Measurements from ENCODE around the gene METTL16.
A peak's percentile ranks its signal among the peaks of the same experiment; 100 is the strongest.
"Not testable (repeated sequence)": the region's sequence is repeated elsewhere in the genome, so short reads cannot be mapped to it uniquely, and the experiment has no call there.

Gene METTL16

DNA sequence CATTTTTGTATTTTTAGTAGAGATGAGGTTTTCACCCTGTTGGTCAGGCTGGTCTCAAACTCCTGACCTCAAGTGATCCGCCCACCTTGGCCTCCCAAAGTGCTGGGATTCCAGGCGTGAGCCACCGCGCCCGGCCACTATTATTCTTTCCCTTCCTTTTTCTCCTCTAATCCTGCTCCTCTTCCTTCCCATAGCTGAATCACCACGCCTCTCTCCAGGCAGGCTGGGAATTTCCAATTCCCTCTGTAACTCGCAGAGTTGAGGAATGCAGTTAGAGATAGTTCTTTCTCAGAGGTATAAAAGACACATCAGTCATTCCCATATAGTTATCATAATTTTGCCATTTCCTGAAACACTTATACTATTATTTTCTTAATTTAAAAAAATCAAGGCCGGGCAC lies 11.2 kb downstream of the METTL16 start:
- DNase-seq (ENCODE audit: low read depth): no peak
- TF ChIP-seq, protein P1, sequence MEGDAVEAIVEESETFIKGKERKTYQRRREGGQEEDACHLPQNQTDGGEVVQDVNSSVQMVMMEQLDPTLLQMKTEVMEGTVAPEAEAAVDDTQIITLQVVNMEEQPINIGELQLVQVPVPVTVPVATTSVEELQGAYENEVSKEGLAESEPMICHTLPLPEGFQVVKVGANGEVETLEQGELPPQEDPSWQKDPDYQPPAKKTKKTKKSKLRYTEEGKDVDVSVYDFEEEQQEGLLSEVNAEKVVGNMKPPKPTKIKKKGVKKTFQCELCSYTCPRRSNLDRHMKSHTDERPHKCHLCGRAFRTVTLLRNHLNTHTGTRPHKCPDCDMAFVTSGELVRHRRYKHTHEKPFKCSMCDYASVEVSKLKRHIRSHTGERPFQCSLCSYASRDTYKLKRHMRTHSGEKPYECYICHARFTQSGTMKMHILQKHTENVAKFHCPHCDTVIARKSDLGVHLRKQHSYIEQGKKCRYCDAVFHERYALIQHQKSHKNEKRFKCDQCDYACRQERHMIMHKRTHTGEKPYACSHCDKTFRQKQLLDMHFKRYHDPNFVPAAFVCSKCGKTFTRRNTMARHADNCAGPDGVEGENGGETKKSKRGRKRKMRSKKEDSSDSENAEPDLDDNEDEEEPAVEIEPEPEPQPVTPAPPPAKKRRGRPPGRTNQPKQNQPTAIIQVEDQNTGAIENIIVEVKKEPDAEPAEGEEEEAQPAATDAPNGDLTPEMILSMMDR (IDR thresholded peaks at IDR 0.05; ENCODE audit: control insufficient read depth, extremely low read depth, insufficient read depth): no peak
- no peak overlapping the region for H3K4me3 ChIP-seq (ENCODE audit: low read depth, low read length)

DNA sequence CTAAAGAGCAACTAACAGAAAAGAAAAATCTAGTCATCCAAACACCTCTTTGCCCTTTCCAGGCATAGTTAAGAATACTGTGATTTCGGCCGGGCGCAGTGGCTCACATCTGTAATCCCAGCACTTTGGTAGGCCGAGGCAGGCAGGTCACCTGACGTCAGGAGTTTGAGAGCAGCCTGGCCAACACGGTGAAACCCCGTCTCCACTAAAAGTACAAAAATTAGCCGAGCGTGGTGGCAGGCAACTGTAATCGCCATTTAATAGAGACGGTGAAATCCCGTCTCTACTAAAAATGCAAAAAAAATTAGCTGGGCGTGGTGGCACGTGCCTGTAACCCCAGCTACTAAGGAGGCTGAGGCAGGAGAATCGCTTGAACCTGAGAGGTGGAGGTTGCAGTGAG lies 22.4 kb downstream of the METTL16 start:
- not testable (repeated sequence) for H3K4me3 ChIP-seq (ENCODE audit: low read depth, low read length); DNase-seq (ENCODE audit: low read depth)

DNA sequence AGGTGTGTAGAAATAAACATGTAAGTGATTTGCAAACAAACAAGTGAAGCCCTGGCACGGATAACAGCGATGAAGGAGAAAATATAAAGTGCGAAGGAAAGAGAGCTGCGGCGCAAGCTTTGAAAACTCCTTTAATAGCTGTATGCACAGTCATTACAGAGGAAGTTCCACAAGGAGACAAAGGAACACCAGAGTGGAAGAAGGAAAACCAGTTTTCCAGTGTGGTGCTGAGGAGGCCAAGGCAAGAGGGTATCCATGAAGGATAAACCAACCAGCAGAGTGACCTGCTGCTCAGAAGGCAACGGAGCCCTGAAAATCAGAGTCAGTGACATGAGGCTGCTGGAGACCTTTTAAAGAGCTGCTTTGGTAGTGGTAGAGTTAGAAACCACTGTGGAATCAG lies 24.4 kb downstream of the METTL16 start:
- TF ChIP-seq, protein P1 (IDR thresholded peaks at IDR 0.05; ENCODE audit: control insufficient read depth, extremely low read depth, insufficient read depth): no peak
- H3K4me3 ChIP-seq (ENCODE audit: low read depth, low read length): peak overlapping the region; percentile 30
- peak; percentile 56 for DNase-seq (ENCODE audit: low read depth)

DNA sequence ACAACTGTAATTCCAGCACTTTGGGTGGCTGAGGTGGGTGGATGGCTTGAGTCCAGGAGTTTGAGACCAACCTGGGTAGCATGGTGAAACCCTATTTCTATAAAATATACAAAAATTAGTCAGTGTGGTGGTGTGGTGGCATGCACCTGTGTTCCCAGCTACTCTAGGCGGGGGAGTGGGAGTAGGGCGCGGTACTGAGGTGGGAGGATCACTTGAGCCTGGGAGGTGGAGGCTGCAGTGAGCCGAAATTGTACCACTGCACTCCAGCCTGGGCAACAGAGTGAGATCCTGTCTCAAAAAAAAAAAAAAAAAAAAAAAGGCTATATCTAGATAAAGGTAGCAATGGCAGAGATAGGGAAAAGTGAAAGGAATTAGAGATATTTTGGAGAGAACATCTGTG lies 25.0 kb downstream of the METTL16 start:
- not testable (repeated sequence) for DNase-seq (ENCODE audit: low read depth)
- peak overlapping the region; percentile 30 for H3K4me3 ChIP-seq (ENCODE audit: low read depth, low read length)

- H3K4me3 ChIP-seq (ENCODE audit: low read depth, low read length): no peak overlapping the region
- TF ChIP-seq, protein P1 (IDR thresholded peaks at IDR 0.05; ENCODE audit: control insufficient read depth, extremely low read depth, insufficient read depth): no peak
- no peak for DNase-seq (ENCODE audit: low read depth)
Observed at GRCh38 chr17:2485970-2486369, 25.7 kb downstream of the METTL16 start.

DNA sequence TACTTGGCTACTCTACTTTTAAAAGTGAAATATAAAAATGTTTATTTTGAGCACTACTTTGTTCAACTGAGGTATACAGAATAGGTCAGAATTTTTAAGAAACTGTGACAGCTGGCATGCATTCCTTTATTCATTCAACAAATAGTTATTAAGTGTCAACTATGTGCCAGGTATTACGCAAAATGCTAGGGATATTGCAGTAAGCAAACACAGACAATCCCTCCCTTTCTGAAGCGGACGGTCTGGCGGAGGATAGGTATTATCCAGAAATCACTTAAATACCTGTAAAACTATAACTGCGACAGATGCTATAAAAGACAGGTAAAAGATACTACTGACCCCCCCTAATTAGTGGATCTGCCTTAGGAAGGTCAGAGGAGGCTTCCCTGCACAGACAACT lies 26.1 kb downstream of the METTL16 start:
- DNase-seq (ENCODE audit: low read depth): peak; percentile 71
- no peak overlapping the region for H3K4me3 ChIP-seq (ENCODE audit: low read depth, low read length)
- TF ChIP-seq, protein P1 (IDR thresholded peaks at IDR 0.05; ENCODE audit: control insufficient read depth, extremely low read depth, insufficient read depth): no peak

GRCh38 chr17:2484876-2485275 lies 26.8 kb downstream of the METTL16 start:
- TF ChIP-seq, protein P1 (IDR thresholded peaks at IDR 0.05; ENCODE audit: control insufficient read depth, extremely low read depth, insufficient read depth): no peak
- no peak overlapping the region for H3K4me3 ChIP-seq (ENCODE audit: low read depth, low read length)
- no peak for DNase-seq (ENCODE audit: low read depth)

GRCh38 chr17:2483084-2483483 lies 28.6 kb downstream of the METTL16 start:
- no peak for DNase-seq (ENCODE audit: low read depth)
- TF ChIP-seq, protein P1 (IDR thresholded peaks at IDR 0.05; ENCODE audit: control insufficient read depth, extremely low read depth, insufficient read depth): no peak
- no peak overlapping the region for H3K4me3 ChIP-seq (ENCODE audit: low read depth, low read length)

Measured in LNCaP clone FGC (cell line).